Keratinocyte (primary cell): ENCODE data around the gene PDK2. TPM values are rescaled to one million over a fixed set of nuclear protein-coding genes. Genes with fewer than 3 reads are reported as not detected.

Source experiments
- DNase-seq: peaks from one replicate; pipeline ENCODE4 v3.0.0-alpha.2; 2011; ENCODE audit warnings: low read depth, missing footprints, low spot score
- FAIRE-seq: peaks from 2 replicates; lab custom pipeline; 2011; peaks lifted over from hg19 to GRCh38; lab: Jason Lieb, UNC
- H2AFZ ChIP-seq: 2 replicates; pipeline ENCODE4 v1.6.0; 2012; ENCODE audit warnings: low read length, control low read depth, inconsistent platforms; ENCODE audit not compliant: control insufficient read depth
- H3K27ac ChIP-seq: 2 replicates; pipeline ENCODE4 v1.5.1; 2011; ENCODE audit warnings: low read length; ENCODE audit not compliant: control insufficient read depth, insufficient read depth
- H3K27me3 ChIP-seq: 3 replicates; pipeline ENCODE4 v1.6.0; 2011; ENCODE audit warnings: low read length; ENCODE audit not compliant: control insufficient read depth, insufficient read depth; ENCODE audit errors: extremely low read depth
- H3K36me3 ChIP-seq, 2 experiments: 2 replicates in 1 of 2; 3 replicates in 1 of 2; pipeline ENCODE4 v1.5.1; 2011; ENCODE audit warnings: low read length in 2 of 2, mild to moderate bottlenecking in 1 of 2; ENCODE audit not compliant: control insufficient read depth in 2 of 2, insufficient read depth in 2 of 2; ENCODE audit errors: extremely low read depth in 1 of 2
- H3K4me1 ChIP-seq: 3 replicates; pipeline ENCODE4 v1.5.1; 2011; ENCODE audit warnings: low read length; ENCODE audit not compliant: control insufficient read depth, insufficient read depth; ENCODE audit errors: extremely low read depth
- H3K4me2 ChIP-seq: 3 replicates; pipeline ENCODE4 v1.6.0; 2011; ENCODE audit warnings: low read depth, low read length; ENCODE audit not compliant: control insufficient read depth, insufficient read depth; ENCODE audit errors: extremely low read depth
- H3K4me3 ChIP-seq, 3 experiments: fragments of 200-600 bp in 1 of 3; sonication (generic) in 1 of 3; 2 replicates in 2 of 3; 3 replicates in 1 of 3; pipeline ENCODE4 v1.5.1; 2011 to 2016; ENCODE audit warnings: low read length in 3 of 3, mild to moderate bottlenecking in 3 of 3, control low read depth in 2 of 3, inconsistent platforms in 1 of 3, low read depth in 1 of 3, mixed read lengths in 1 of 3, mixed run types in 1 of 3, moderate library complexity in 1 of 3; ENCODE audit not compliant: control insufficient read depth in 2 of 3, insufficient read depth in 2 of 3; ENCODE audit errors: extremely low read depth in 1 of 3
- H3K79me2 ChIP-seq: 2 replicates; pipeline ENCODE4 v1.6.0; 2012; ENCODE audit warnings: low read length; ENCODE audit not compliant: control insufficient read depth, insufficient read depth
- H3K9ac ChIP-seq: 3 replicates; pipeline ENCODE4 v1.6.0; 2011; ENCODE audit warnings: low read length; ENCODE audit not compliant: control insufficient read depth, insufficient read depth; ENCODE audit errors: extremely low read depth
- H3K9me1 ChIP-seq: 3 replicates; pipeline ENCODE4 v1.6.0; 2011; ENCODE audit warnings: low read length; ENCODE audit not compliant: control insufficient read depth, insufficient read depth; ENCODE audit errors: extremely low read depth
- H3K9me3 ChIP-seq: 2 replicates; pipeline ENCODE4 v1.5.1; 2012; ENCODE audit warnings: low read depth, low read length; ENCODE audit not compliant: control insufficient read depth
- H4K20me1 ChIP-seq: 3 replicates; pipeline ENCODE4 v1.6.0; 2011; ENCODE audit warnings: low read length; ENCODE audit not compliant: control insufficient read depth, insufficient read depth; ENCODE audit errors: extremely low read depth
- CTCF ChIP-seq, 3 experiments: IDR thresholded peaks in 1 of 3; conservative IDR thresholded peaks in 1 of 3; optimal IDR thresholded peaks in 1 of 3; 2 replicates in 2 of 3; 3 replicates in 1 of 3; pipeline versions ENCODE3 to v1.5.1; 2011; ENCODE audit warnings: low read length in 3 of 3, mild to moderate bottlenecking in 3 of 3, moderate library complexity in 2 of 3, control low read depth in 1 of 3, inconsistent platforms in 1 of 3; ENCODE audit not compliant: insufficient read depth in 2 of 3; ENCODE audit errors: extremely low read depth in 1 of 3
- EZH2 ChIP-seq: IDR thresholded peaks from one replicate; pipeline ENCODE4 v1.6.1; 2012; ENCODE audit warnings: inconsistent platforms, mild to moderate bottlenecking, low read length, moderate library complexity
- dilution Hi-C: fragments of 300-500 bp; cut with MboI; formaldehyde crosslinking; loops from one replicate; pipeline ENCODE4 v1.7.0; 2020; ENCODE audit warnings: low sequenced_read_pairs; ENCODE audit not compliant: extremely low pct_ligation_motif_present
- polyA plus RNA-seq, 5 experiments: library from polyadenylated mRNA; depleted of rRNA in 3 of 5; stranded (reverse) in 3 of 5; stranded (forward) in 1 of 5; unstranded in 1 of 5; fragments of >200 nt; gene quantifications; 1 replicate in 1 of 5; 2 replicates in 3 of 5; 3 replicates in 1 of 5; pipeline versions ENCODE4 v1.2.1 to v1.2.3, GENCODE V29; 2011 to 2012; ENCODE audit warnings: missing spikeins in 2 of 5, low read depth in 1 of 5, low replicate concordance in 1 of 5

PDK2 gene
- polyA plus RNA-seq, 1 donor (not counting 4 experiments of a cell fraction or from before 2014, with no cell fraction given) = 7.5 TPM

GRCh38 chr17:50056217-50056960 lies 38.8 kb upstream of the PDK2 start:
- DNase-seq (no peak), FAIRE-seq (no peak)
- dilution Hi-C loops = no loop called here
- peak overlapping the region; percentile 82 to 97 (median 86) for H3K4me3 ChIP-seq
- H3K79me2 ChIP-seq = peaks cover 53% of the 10 kb centered on the region
- peaks cover 2% of the 10 kb centered on the region for H4K20me1 ChIP-seq
- peak overlapping the region; percentile 90 for H3K4me2 ChIP-seq
- H3K27ac ChIP-seq = peak overlapping the region; percentile 91
- H3K9me3 ChIP-seq = no peaks in the 10 kb centered on the region
- TF ChIP-seq CTCF (optimal IDR thresholded peaks at IDR 0.05 in 1 of 3, IDR thresholded peaks at IDR 0.05 in 1 of 3, conservative IDR thresholded peaks at IDR 0.05 in 1 of 3; ENCODE audit: extremely low read depth in 1 of 3, insufficient read depth in 2 of 3, low read length in 3 of 3) (peak in 2 of 3 experiments; percentile 41 to 48), EZH2 (no peak)
- H3K9ac ChIP-seq = peak overlapping the region; percentile 94
- H2AFZ ChIP-seq = no peak overlapping the region
- H3K9me1 ChIP-seq = peaks cover 3% of the 10 kb centered on the region
- no peaks in the 10 kb centered on the region for H3K27me3 ChIP-seq
- peaks cover 19 to 41% of the 10 kb centered on the region in 2 experiments for H3K36me3 ChIP-seq
- H3K4me1 ChIP-seq = peaks cover 67% of the 10 kb centered on the region

GRCh38 chr17:50056961-50057330 lies 38.2 kb upstream of the PDK2 start:
- Histone ChIP-seq H4K20me1 (peaks cover 4% of the 10 kb centered on the region), H3K4me3 (peak overlapping the region; percentile 82 to 97 (median 86)), H3K27me3 (no peaks in the 10 kb centered on the region), H3K36me3 (peaks cover 19 to 41% of the 10 kb centered on the region in 2 experiments), H3K79me2 (peaks cover 55% of the 10 kb centered on the region), H3K4me1 (peaks cover 65% of the 10 kb centered on the region), H2AFZ (no peak overlapping the region), H3K27ac (peak overlapping the region; percentile 91), H3K9ac (peak overlapping the region; percentile 94), H3K9me3 (no peaks in the 10 kb centered on the region), H3K4me2 (peak overlapping the region; percentile 90), H3K9me1 (peaks cover 3% of the 10 kb centered on the region)
- FAIRE-seq (no peak), DNase-seq (no peak)
- dilution Hi-C loops = no loop called here
- TF ChIP-seq CTCF (optimal IDR thresholded peaks at IDR 0.05 in 1 of 3, IDR thresholded peaks at IDR 0.05 in 1 of 3, conservative IDR thresholded peaks at IDR 0.05 in 1 of 3; ENCODE audit: extremely low read depth in 1 of 3, insufficient read depth in 2 of 3, low read length in 3 of 3) = no peak
- TF ChIP-seq EZH2 = no peak
